Thyroid gland (tissue), 4 donors: ENCODE data around the gene OGT. TPM values are rescaled to one million over a fixed set of nuclear protein-coding genes. Genes with fewer than 3 reads are reported as not detected.

Experiments used
- DNase-seq, 2 donors: peaks; one replicate each; pipeline ENCODE4 v3.0.0-alpha.2; 2019
- H3K27ac ChIP-seq, 3 donors: fragments of 200-600 bp; sonication (generic); 1 replicate in 2 of 3; 2 replicates in 1 of 3; pipeline ENCODE4 v1.5.1; 2016 to 2019; ENCODE audit warnings: mild to moderate bottlenecking in 1 of 3, moderate library complexity in 1 of 3
- H3K27me3 ChIP-seq: fragments of 200-600 bp; sonication (generic); one replicate; pipeline ENCODE4 v1.5.1; 2019
- H3K36me3 ChIP-seq, 2 donors: fragments of 200-600 bp; sonication (generic); one replicate each; pipeline ENCODE4 v1.5.1; 2016 to 2019
- H3K4me1 ChIP-seq, 2 donors: fragments of 200-600 bp; sonication (generic); one replicate each; pipeline ENCODE4 v1.5.1; 2017 to 2019
- H3K4me3 ChIP-seq, 3 donors: fragments of 200-600 bp; sonication (generic); replicated peaks in 1 of 3; 1 replicate in 2 of 3; 2 replicates in 1 of 3; pipeline ENCODE4 v1.5.1; 2016; ENCODE audit warnings: mild to moderate bottlenecking in 1 of 3
- H3K9me3 ChIP-seq: fragments of 200-600 bp; sonication (generic); one replicate; pipeline ENCODE4 v1.5.1; 2017
- POLR2A ChIP-seq, 2 donors: fragments of 450-650 bp; IDR thresholded peaks; one replicate each; pipeline ENCODE4 v1.6.1; 2017; ENCODE audit warnings: antibody characterized with exemption in 2 of 2, mild to moderate bottlenecking in 2 of 2, moderate library complexity in 1 of 2
- WGBS, 2 donors: methylation state at CpG; one replicate each; pipeline ENCODE4 v1.1.5; 2017; 5-methylcytosine and 5-hydroxymethylcytosine counted together
- intact Hi-C: fragments of 100-400 bp; cut with DNase I; formaldehyde crosslinking; loops from one replicate; pipeline ENCODE4 v1.15.1; 2023
- total RNA-seq, 4 donors: library from RNA; depleted of rRNA; stranded (reverse); fragments of >200 nt; gene quantifications; one replicate each; pipeline ENCODE4 v1.2.3, GENCODE V29; 2016
- TF ChIP-seq, protein P1 (sequence below), 6 experiments: fragments of 200-600 bp in 3 of 6; fragments of 450-650 bp in 3 of 6; sonication (generic) in 3 of 6; IDR thresholded peaks; one replicate each; pipeline ENCODE4 v1.5.1; 2016 to 2019; ENCODE audit warnings: antibody characterized with exemption in 6 of 6, mild to moderate bottlenecking in 2 of 6, inconsistent platforms in 1 of 6, moderate library complexity in 1 of 6

The OGT gene
- total RNA-seq, 4 donors from 2014 or later: 162 to 218 (median 214) TPM

DNA sequence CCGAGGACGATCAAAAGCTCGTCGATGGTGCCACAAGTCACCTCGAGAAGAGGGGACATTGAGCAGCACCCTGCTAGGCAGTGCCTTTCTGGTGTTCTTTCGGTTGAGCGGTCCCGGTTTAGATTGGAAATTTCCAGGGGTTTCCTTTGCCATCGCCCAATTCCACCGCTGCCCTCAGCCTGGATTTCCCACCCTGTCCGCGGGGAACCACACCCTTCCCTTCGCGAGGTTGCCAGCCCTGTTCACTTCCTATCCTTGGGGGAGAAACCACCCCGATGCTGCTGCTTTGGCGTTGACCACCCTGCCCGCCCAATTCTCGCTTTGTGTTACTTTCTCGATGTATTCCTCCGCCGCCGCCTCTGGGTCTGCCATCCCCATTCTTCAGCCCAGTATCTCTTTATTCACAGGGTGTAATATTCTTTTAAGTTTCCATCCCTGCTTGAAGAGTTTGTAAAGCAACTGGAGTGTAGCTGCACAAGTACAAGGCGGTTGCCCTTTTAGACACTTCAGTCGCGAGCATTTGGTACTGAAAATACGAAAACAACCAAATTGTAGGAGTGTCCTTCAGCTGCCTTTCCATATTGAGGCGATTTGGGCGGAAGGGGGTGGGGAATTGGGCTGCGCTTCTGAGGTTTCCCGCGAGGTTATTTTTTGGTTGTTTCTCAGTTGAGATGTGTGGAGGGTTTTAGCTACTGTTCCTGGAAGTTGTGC is 1.1 kb downstream of the OGT start:
- DNase-seq: peak; percentile 47 to 48
- peak overlapping the region; percentile 33 to 82 (median 64) for H3K4me3 ChIP-seq
- intact Hi-C loops: no loop called here
- no peaks in the 10 kb centered on the region for H3K9me3 ChIP-seq
- H3K36me3 ChIP-seq: no peaks in the 10 kb centered on the region
- H3K4me1 ChIP-seq: no peaks in the 10 kb centered on the region
- peak in 1 of 2 donors; percentile 45 for TF ChIP-seq POLR2A (IDR thresholded peaks at IDR 0.05)
- TF ChIP-seq, protein P1, sequence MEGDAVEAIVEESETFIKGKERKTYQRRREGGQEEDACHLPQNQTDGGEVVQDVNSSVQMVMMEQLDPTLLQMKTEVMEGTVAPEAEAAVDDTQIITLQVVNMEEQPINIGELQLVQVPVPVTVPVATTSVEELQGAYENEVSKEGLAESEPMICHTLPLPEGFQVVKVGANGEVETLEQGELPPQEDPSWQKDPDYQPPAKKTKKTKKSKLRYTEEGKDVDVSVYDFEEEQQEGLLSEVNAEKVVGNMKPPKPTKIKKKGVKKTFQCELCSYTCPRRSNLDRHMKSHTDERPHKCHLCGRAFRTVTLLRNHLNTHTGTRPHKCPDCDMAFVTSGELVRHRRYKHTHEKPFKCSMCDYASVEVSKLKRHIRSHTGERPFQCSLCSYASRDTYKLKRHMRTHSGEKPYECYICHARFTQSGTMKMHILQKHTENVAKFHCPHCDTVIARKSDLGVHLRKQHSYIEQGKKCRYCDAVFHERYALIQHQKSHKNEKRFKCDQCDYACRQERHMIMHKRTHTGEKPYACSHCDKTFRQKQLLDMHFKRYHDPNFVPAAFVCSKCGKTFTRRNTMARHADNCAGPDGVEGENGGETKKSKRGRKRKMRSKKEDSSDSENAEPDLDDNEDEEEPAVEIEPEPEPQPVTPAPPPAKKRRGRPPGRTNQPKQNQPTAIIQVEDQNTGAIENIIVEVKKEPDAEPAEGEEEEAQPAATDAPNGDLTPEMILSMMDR (IDR thresholded peaks at IDR 0.05): no peak
- peak overlapping the region; percentile 69 to 87 (median 82) for H3K27ac ChIP-seq
- H3K27me3 ChIP-seq: no peaks in the 10 kb centered on the region
- WGBS, 2 donors: 1% methylated on average over 29 to 30 of the region's 31 CpGs

DNA sequence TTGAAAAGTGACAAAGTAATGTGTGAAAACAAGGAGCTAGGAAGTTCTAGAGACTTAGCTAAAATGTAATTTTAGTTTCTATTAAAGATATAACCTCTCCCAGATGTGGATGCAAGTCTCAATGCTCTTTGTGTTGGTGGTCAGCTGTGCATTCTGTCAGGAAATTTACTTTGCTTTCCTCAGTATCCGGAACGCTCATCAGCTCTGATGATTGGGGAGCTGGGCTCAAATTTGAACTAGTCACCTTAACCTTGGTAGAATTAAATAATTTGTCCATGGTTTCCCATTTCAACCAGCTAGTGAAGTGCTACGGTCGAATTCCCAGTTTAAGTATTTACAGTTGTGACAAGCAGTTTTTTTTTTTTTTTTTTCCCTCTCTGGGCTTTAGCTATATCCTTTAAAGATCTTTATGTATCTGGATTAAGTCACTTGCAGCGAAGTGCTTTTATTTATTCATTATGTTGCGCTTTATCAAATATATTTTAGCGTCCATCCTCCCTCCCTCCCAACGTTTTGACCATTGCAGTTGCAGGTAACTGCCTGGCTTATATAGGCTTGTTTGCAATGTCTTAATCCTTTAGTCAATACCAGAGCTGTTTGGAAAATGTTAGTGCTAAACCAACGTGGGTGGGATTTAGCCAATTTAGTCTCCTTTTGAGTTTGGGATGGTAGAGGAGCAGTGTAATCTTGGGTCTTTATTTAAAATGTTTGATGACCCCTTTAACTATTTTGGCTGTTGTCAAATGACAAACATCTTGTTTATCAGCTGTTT is 2.1 kb downstream of the OGT start:
- DNase-seq: no peak
- Histone ChIP-seq H3K9me3 (no peaks in the 10 kb centered on the region), H3K36me3 (no peaks in the 10 kb centered on the region), H3K4me1 (peaks cover 0 to 7% of the 10 kb centered on the region in 2 donors), H3K27me3 (no peaks in the 10 kb centered on the region), H3K27ac (peak overlapping the region in 2 of 3 donors; percentile 69 to 82), H3K4me3 (peak overlapping the region in 2 of 3 donors; percentile 64 to 82)
- TF ChIP-seq POLR2A (IDR thresholded peaks at IDR 0.05): no peak
- TF ChIP-seq, protein P1 (IDR thresholded peaks at IDR 0.05): no peak
- intact Hi-C loops: no loop called here
- 3% methylated on average over 9 of the region's 9 CpGs for WGBS, 2 donors

DNA sequence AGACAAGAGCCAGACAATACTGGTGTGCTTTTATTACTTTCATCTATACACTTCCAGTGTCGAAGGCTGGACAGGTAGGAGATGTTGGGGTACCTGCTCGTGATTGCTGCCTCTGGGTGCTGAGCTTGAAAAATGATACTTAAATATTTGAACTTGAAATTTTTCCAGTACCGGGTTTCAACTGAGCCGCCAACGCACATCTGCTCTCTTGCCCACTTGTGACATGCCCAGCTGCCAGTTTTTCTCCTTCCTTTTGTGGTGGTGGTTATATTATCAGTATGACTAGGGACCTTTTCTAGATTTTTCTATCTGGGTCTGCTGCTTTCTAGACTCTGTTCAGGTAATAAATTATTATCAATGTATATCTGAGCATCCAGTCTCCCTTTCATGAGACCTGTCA is 3.4 kb downstream of the OGT start:
- peaks cover 0 to 7% of the 10 kb centered on the region in 2 donors for H3K4me1 ChIP-seq
- no peak overlapping the region for H3K27ac ChIP-seq
- H3K36me3 ChIP-seq: no peaks in the 10 kb centered on the region
- intact Hi-C loops: no loop called here
- H3K4me3 ChIP-seq: no peak overlapping the region
- no peaks in the 10 kb centered on the region for H3K9me3 ChIP-seq
- TF ChIP-seq POLR2A (IDR thresholded peaks at IDR 0.05): no peak
- TF ChIP-seq, protein P1 (IDR thresholded peaks at IDR 0.05): no peak
- no peaks in the 10 kb centered on the region for H3K27me3 ChIP-seq
- DNase-seq: peak; percentile 8 to 13
- 20 to 27% methylated on average over 4 to 5 of the region's 5 CpGs for WGBS, 2 donors

DNA sequence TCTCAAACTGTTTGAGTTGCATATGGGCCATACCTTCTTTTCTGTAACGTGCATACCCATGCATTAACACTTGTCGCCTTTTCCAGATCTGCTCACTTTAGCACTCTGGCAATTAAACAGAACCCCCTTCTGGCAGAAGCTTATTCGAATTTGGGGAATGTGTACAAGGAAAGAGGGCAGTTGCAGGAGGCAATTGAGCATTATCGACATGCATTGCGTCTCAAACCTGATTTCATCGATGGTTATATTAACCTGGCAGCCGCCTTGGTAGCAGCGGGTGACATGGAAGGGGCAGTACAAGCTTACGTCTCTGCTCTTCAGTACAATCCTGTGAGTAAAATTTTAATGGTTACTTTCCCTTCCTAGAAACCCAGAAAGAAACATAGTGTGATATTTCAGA is 4.8 kb downstream of the OGT start:
- no peaks in the 10 kb centered on the region for H3K27me3 ChIP-seq
- H3K9me3 ChIP-seq: no peaks in the 10 kb centered on the region
- H3K27ac ChIP-seq: no peak overlapping the region
- no peak overlapping the region for H3K4me3 ChIP-seq
- 83 to 87% methylated on average over 9 of the region's 9 CpGs for WGBS, 2 donors
- H3K4me1 ChIP-seq: peaks cover 0 to 7% of the 10 kb centered on the region in 2 donors
- intact Hi-C loops: no loop called here
- no peak for DNase-seq
- TF ChIP-seq, protein P1 (IDR thresholded peaks at IDR 0.05): no peak
- TF ChIP-seq POLR2A (IDR thresholded peaks at IDR 0.05): no peak
- H3K36me3 ChIP-seq: no peaks in the 10 kb centered on the region

DNA sequence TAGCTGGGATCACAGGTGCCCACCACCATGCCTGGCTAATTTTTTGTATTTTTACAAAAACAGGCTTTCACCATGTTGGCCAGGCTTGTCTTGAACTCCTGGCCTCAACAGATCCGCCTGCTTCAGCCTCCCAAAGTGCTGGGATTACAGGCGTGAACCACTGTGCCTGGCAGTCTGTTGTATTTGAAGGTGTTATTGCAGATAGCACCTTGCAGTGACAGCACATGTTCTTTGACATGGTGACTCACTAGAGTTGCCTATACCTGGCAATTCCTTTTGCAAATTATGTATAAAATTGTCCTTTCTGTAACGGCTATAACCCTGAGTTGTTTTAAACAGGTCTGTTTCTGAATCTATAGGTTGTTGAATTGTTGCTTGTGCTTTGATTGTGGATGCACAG is 7.9 kb downstream of the OGT start:
- no peaks in the 10 kb centered on the region for H3K27me3 ChIP-seq
- intact Hi-C loops: no loop called here
- H3K36me3 ChIP-seq: no peaks in the 10 kb centered on the region
- 66 to 79% methylated on average over 3 of the region's 3 CpGs for WGBS, 2 donors
- no peak overlapping the region for H3K27ac ChIP-seq
- peaks cover 0 to 10% of the 10 kb centered on the region in 2 donors for H3K4me1 ChIP-seq
- TF ChIP-seq, protein P1 (IDR thresholded peaks at IDR 0.05): no peak
- no peak for TF ChIP-seq POLR2A (IDR thresholded peaks at IDR 0.05)
- no peaks in the 10 kb centered on the region for H3K9me3 ChIP-seq
- no peak for DNase-seq
- no peak overlapping the region for H3K4me3 ChIP-seq
